ENCODE results near the gene CD276. TPM values are rescaled to one million over a fixed set of nuclear protein-coding genes. Genes with fewer than 3 reads are reported as not detected.
"Not testable (repeated sequence)": the region's sequence is repeated elsewhere in the genome, so short reads cannot be mapped to it uniquely, and the experiment has no call there.

The CD276 gene
- not detected for total RNA-seq
- polyA plus RNA-seq (2013, experiment 1 of 2), result 0.04 TPM
- polyA plus RNA-seq (2013, experiment 2 of 2), result 2.9 TPM
- total RNA-seq, result 0 to 11.1 (median 0.08) reads per million in 172 experiments

DNA sequence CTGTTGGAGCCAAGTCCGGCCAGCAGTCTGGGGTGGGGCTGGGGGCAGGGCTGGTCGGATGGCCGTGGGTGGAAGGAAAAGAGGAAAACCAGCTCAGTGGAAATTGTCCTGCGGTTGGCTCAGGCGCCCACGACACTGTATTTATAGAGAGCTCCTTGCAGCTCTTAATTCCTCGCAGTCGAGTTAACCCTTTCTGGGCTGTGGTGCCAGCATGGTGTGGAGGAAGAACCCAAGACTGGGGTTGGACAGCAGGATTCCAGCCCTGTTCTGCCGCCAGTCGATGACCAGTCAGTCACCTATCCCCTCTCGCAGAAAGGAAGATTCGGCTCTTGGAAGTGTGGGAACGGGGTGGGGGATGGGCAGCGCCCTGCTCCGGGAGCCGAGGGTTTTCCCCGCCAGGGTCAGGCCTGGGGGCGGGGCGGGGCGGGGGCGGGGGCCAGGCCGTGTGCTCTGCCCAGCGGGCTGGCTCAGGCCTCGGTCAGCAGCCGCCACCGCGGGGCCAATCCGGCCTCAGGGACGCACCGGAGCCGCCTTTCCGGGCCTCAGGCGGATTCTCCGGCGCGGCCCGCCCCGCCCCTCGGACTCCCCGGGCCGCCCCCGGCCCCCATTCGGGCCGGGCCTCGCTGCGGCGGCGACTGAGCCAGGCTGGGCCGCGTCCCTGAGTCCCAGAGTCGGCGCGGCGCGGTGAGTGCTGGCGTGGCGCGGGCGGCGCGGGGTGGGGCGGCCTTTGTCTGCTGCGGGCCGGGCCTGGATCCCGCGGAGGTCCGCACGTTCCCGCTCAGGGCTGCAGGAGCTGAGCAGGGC lies at the start of gene CD276:
CD276 (plus strand) TSS at position 607 of the 804 bp plus-strand sequence. CDS start 15,257 bp downstream, outside the sequence.
- H3K36me3 ChIP-seq (ENCODE audit: insufficient read depth, low read length), result no peaks in the 10 kb centered on the region
- peaks cover 5% of the 10 kb centered on the region for H3K4me1 Mint-ChIP-seq (ENCODE audit: low read depth)

DNA sequence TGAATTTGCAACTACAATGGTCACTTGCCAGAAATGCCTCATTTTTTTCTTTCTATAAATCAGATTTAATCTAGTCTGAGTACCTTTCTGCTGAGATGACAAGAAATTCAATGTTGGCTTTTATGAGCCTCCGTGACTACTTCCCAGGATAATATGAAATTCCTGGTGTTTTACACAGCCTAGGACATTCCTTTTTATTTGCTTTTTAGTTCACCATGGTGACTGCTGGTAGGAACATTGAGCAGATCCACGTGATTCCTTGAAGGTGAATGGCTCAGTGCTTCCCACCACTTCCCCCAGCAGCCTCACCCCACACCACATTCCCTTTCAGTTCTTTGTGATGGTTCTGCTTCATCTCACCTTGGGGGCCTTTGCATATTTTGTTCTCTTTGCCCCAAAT lies 46.7 kb upstream of the CD276 start:
- Histone ChIP-seq H3K4me1 (ENCODE audit: insufficient read depth, low read length) (peaks cover 14% of the 10 kb centered on the region), H3K27ac (ENCODE audit: low read depth in 1 of 2, low read length in 2 of 2) (no peak overlapping the region), H3K4me3 (ENCODE audit: low read length) (no peak overlapping the region), H3K9me3 (ENCODE audit: control insufficient read depth in 1 of 2, insufficient read depth in 1 of 2, low read length in 2 of 2) (peaks cover 3 to 8% of the 10 kb centered on the region in 2 experiments), H3K36me3 (ENCODE audit: insufficient read depth, low read length) (no peaks in the 10 kb centered on the region), H3K27me3 (ENCODE audit: control insufficient read depth in 1 of 2, insufficient read depth in 2 of 2, low read length in 2 of 2) (no peaks in the 10 kb centered on the region)
- H3K9me3 Mint-ChIP-seq, result peaks cover 3% of the 10 kb centered on the region
- CTCF ChIA-PET, result interaction anchor here (1.5 to 3.9 kb wide), 10 partner anchors 13 to 77 kb away, joined by 4 to 45 read pairs (median 8); no protein-coding TSS in a partner anchor
- H3K27me3 Mint-ChIP-seq, result peaks cover 33% of the 10 kb centered on the region
- POLR2A ChIA-PET, result interaction anchor here (1.0 kb wide), 1 partner anchor 10 kb away, joined by 3 read pairs; no protein-coding TSS in a partner anchor
- intact Hi-C loops (cut with DNase I, micrococcal nuclease), result loop anchor here in 1 of 2 experiments (1.0 to 10.0 kb wide), 7 partner anchors 63 to 1523 kb away; partner anchors contain the start of genes ARID3B, HEXA, MYO9A and NEO1
- TF ChIP-seq, protein P1, sequence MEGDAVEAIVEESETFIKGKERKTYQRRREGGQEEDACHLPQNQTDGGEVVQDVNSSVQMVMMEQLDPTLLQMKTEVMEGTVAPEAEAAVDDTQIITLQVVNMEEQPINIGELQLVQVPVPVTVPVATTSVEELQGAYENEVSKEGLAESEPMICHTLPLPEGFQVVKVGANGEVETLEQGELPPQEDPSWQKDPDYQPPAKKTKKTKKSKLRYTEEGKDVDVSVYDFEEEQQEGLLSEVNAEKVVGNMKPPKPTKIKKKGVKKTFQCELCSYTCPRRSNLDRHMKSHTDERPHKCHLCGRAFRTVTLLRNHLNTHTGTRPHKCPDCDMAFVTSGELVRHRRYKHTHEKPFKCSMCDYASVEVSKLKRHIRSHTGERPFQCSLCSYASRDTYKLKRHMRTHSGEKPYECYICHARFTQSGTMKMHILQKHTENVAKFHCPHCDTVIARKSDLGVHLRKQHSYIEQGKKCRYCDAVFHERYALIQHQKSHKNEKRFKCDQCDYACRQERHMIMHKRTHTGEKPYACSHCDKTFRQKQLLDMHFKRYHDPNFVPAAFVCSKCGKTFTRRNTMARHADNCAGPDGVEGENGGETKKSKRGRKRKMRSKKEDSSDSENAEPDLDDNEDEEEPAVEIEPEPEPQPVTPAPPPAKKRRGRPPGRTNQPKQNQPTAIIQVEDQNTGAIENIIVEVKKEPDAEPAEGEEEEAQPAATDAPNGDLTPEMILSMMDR (IDR thresholded peaks at IDR 0.05), result no peak
- no peak overlapping the region for H3K27ac Mint-ChIP-seq
- no peaks in the 10 kb centered on the region for H3K36me3 Mint-ChIP-seq (ENCODE audit: low read depth)
- peaks cover 12% of the 10 kb centered on the region for H3K4me1 Mint-ChIP-seq (ENCODE audit: low read depth)
- DNase-seq, result no peak
- no peak overlapping the region for H3K4me3 Mint-ChIP-seq
- ATAC-seq (ENCODE audit: poor library complexity), result no peak

More for the DNA sequence above, at the start of gene CD276:
- H3K27me3 ChIP-seq (ENCODE audit: control insufficient read depth in 1 of 2, insufficient read depth in 2 of 2, low read length in 2 of 2), result peaks cover 39 to 66% of the 10 kb centered on the region in 2 experiments
- peak within 1 kb of the TSS; percentile 64 for H3K4me3 Mint-ChIP-seq
- peaks cover 71% of the 10 kb centered on the region for H3K27me3 Mint-ChIP-seq
- intact Hi-C loops (cut with DNase I, micrococcal nuclease), result no loop called here
- peak; percentile 43 for ATAC-seq (ENCODE audit: poor library complexity)
- no peak within 1 kb of the TSS for H3K27ac ChIP-seq (ENCODE audit: low read depth in 1 of 2, low read length in 2 of 2)
- H3K4me3 ChIP-seq (ENCODE audit: low read length), result peak within 1 kb of the TSS; percentile 32
- no peaks in the 10 kb centered on the region for H3K36me3 Mint-ChIP-seq (ENCODE audit: low read depth)
- peaks cover 0 to 8% of the 10 kb centered on the region in 2 experiments for H3K9me3 ChIP-seq (ENCODE audit: control insufficient read depth in 1 of 2, insufficient read depth in 1 of 2, low read length in 2 of 2)
- H3K27ac Mint-ChIP-seq, result no peak within 1 kb of the TSS
- H3K4me1 ChIP-seq (ENCODE audit: insufficient read depth, low read length), result peaks cover 13% of the 10 kb centered on the region
- TF ChIP-seq, protein P1 (IDR thresholded peaks at IDR 0.05), result no peak
- DNase-seq, result peak in 2 of 14 experiments; percentile 19 to 29
- CTCF ChIA-PET, result interaction anchor here (1.2 kb wide), 1 partner anchor 47 kb away, joined by 5 read pairs; no protein-coding TSS in a partner anchor
- POLR2A ChIA-PET, result interaction anchor here (1.9 kb wide), 1 partner anchor 14 kb away, joined by 5 read pairs; no protein-coding TSS in a partner anchor
- no peaks in the 10 kb centered on the region for H3K9me3 Mint-ChIP-seq

DNA sequence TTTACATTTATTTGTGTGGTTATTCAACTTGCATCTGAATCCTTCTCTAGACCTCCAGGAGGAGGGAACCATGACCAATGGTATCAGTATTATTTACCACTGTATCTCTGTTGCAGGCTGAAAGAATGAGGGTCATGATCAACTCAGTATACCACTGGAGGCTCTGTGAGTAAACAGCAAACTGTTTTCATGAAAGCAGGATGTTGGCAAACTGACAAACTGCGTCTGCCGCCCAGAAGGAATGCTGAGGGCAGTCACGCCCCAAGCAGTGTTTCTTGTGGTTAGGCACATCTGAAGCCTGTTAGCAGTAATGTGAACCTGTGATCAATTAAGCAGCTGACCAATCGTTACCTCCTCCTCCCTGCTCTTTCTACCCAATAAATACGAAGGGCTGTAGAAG lies 44.7 kb upstream of the CD276 start:
- H3K9me3 Mint-ChIP-seq; CTCF ChIA-PET; H3K4me1 ChIP-seq (ENCODE audit: insufficient read depth, low read length); H3K9me3 ChIP-seq (ENCODE audit: control insufficient read depth in 1 of 2, insufficient read depth in 1 of 2, low read length in 2 of 2); H3K36me3 ChIP-seq (ENCODE audit: insufficient read depth, low read length); H3K36me3 Mint-ChIP-seq (ENCODE audit: low read depth); POLR2A ChIA-PET; H3K27me3 ChIP-seq (ENCODE audit: control insufficient read depth in 1 of 2, insufficient read depth in 2 of 2, low read length in 2 of 2); DNase-seq; H3K4me3 Mint-ChIP-seq; H3K27ac ChIP-seq (ENCODE audit: low read depth in 1 of 2, low read length in 2 of 2); H3K27ac Mint-ChIP-seq; H3K4me3 ChIP-seq (ENCODE audit: low read length); H3K4me1 Mint-ChIP-seq (ENCODE audit: low read depth); ATAC-seq (ENCODE audit: poor library complexity): not testable (repeated sequence)
- intact Hi-C loops (cut with DNase I, micrococcal nuclease), result loop anchor here in 1 of 2 experiments (10.0 kb wide), 5 partner anchors 585 to 1525 kb away; partner anchors contain the start of genes ARID3B, HEXA, MYO9A and NEO1
- H3K27me3 Mint-ChIP-seq, result peaks cover 33% of the 10 kb centered on the region

All from CD4-positive, alpha-beta T cell (primary cell).